Spleen (tissue), 7 donors: ENCODE data around the gene FERMT1.

Experiments used
- POLR2AphosphoS5 ChIP-seq, 3 donors: sonication (generic); formaldehyde crosslinking; IDR thresholded peaks; one replicate each; pipeline ENCODE4 v1.5.1; 2017; ENCODE audit warnings: antibody characterized with exemption in 3 of 3
- TF ChIP-seq, protein P1 (sequence below), 11 experiments: fragments of 200-600 bp in 7 of 11; fragments of 450-650 bp in 4 of 11; sonication (generic) in 4 of 11; IDR thresholded peaks in 8 of 11; conservative IDR thresholded peaks in 3 of 11; 1 replicate in 7 of 11; 2 replicates in 4 of 11; pipeline versions ENCODE4 v1.4.0 to v1.8.0; 2016 to 2021; ENCODE audit warnings: antibody characterized with exemption in 11 of 11, inconsistent platforms in 4 of 11, mild to moderate bottlenecking in 1 of 11
- donor health status: DM: no; HTN: no; CAD: no; lungs with moderate emphysema.
- donor health status: DM: no; HTN: no; CAD: no.
- donor health status: DM: no; HTN: no; CAD: no.

DNA sequence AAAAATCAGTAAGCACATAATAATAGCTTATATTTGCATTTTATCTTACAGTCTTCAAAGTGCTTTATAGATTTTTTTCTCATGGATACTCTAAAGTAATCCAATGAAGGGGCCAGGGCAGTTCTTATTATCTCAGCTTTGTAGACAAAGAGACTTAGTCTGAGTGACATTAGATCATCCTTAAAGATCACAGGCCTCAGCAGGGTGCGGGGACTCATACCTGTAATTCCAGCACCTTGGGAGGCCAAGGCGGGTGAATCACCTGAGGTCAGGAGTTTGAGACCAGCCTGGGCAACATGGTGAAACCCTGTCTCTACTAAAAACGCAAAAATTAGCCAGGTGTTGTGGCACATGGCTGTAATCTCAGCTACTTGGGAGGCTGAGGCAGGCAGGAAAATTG, 14.5 kb downstream of the FERMT1 start:
- TF ChIP-seq POLR2AphosphoS5 (IDR thresholded peaks at IDR 0.05): no peak
- TF ChIP-seq, protein P1, sequence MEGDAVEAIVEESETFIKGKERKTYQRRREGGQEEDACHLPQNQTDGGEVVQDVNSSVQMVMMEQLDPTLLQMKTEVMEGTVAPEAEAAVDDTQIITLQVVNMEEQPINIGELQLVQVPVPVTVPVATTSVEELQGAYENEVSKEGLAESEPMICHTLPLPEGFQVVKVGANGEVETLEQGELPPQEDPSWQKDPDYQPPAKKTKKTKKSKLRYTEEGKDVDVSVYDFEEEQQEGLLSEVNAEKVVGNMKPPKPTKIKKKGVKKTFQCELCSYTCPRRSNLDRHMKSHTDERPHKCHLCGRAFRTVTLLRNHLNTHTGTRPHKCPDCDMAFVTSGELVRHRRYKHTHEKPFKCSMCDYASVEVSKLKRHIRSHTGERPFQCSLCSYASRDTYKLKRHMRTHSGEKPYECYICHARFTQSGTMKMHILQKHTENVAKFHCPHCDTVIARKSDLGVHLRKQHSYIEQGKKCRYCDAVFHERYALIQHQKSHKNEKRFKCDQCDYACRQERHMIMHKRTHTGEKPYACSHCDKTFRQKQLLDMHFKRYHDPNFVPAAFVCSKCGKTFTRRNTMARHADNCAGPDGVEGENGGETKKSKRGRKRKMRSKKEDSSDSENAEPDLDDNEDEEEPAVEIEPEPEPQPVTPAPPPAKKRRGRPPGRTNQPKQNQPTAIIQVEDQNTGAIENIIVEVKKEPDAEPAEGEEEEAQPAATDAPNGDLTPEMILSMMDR (IDR thresholded peaks at IDR 0.05 in 8 of 11, conservative IDR thresholded peaks at IDR 0.05 in 3 of 11): no peak
